Measurements from ENCODE around the gene FST. TPM values are rescaled to one million over a fixed set of nuclear protein-coding genes. Genes with fewer than 3 reads are reported as not detected.

FST gene
- polyA plus RNA-seq, 1 donor from 2014 or later = 1.3 TPM

DNA sequence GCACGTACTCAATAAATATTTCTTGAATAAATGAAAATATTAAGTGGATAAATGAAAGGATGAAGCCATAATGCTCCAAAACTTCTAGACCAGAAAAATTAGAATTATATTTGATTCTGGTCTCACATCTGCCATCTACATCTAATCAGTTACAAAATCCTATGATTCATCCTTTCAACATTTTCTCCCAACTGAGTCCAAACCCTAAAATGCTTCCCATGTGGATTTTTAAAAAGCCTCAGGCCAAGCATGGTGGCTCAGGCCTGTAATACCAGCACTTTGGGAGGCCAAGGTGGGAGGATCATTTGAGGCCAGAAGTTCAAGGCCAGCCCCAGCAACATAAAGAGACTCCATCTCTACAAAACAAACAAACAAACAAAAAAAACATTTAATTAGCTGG is 31.6 kb upstream of the FST start:
- no peak overlapping the region for H2AFZ ChIP-seq (ENCODE audit: low read depth, low read length)
- no peaks in the 10 kb centered on the region for H3K27me3 ChIP-seq (ENCODE audit: insufficient read depth, low read depth, low read length)
- H3K4me3 ChIP-seq (ENCODE audit: low read length) = no peak overlapping the region
- no peak overlapping the region for H3K9ac ChIP-seq (ENCODE audit: low read length)
- no peak overlapping the region for H3K4me2 ChIP-seq (ENCODE audit: low read length)
- no peaks in the 10 kb centered on the region for H3K9me3 ChIP-seq (ENCODE audit: low read length)
- no peaks in the 10 kb centered on the region for H3K79me2 ChIP-seq (replicated peaks; ENCODE audit: insufficient read depth, low read length)
- no peaks in the 10 kb centered on the region for H3F3A ChIP-seq (ENCODE audit: insufficient read depth, low read length, poor library complexity, severe bottlenecking)
- H3K36me3 ChIP-seq (ENCODE audit: insufficient read depth, low read length) = no peaks in the 10 kb centered on the region
- H4K20me1 ChIP-seq (ENCODE audit: insufficient read depth) = no peaks in the 10 kb centered on the region
- H3K27ac ChIP-seq (ENCODE audit: low read length) = no peak overlapping the region
- no peak for TF ChIP-seq EZH2 (IDR thresholded peaks at IDR 0.05; ENCODE audit: borderline replicate concordance, insufficient read depth, low read length, poor library complexity, severe bottlenecking)
- TF ChIP-seq, protein P1, sequence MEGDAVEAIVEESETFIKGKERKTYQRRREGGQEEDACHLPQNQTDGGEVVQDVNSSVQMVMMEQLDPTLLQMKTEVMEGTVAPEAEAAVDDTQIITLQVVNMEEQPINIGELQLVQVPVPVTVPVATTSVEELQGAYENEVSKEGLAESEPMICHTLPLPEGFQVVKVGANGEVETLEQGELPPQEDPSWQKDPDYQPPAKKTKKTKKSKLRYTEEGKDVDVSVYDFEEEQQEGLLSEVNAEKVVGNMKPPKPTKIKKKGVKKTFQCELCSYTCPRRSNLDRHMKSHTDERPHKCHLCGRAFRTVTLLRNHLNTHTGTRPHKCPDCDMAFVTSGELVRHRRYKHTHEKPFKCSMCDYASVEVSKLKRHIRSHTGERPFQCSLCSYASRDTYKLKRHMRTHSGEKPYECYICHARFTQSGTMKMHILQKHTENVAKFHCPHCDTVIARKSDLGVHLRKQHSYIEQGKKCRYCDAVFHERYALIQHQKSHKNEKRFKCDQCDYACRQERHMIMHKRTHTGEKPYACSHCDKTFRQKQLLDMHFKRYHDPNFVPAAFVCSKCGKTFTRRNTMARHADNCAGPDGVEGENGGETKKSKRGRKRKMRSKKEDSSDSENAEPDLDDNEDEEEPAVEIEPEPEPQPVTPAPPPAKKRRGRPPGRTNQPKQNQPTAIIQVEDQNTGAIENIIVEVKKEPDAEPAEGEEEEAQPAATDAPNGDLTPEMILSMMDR (IDR thresholded peaks at IDR 0.05; ENCODE audit: poor library complexity, severe bottlenecking) = no peak
- no peak for TF ChIP-seq RAD21 (conservative IDR thresholded peaks at IDR 0.05)
- TF ChIP-seq TAF1 (IDR thresholded peaks at IDR 0.05; ENCODE audit: low read depth) = no peak
- no peak for TF ChIP-seq POLR2AphosphoS5 (IDR thresholded peaks at IDR 0.05)
- TF ChIP-seq, protein P2, sequence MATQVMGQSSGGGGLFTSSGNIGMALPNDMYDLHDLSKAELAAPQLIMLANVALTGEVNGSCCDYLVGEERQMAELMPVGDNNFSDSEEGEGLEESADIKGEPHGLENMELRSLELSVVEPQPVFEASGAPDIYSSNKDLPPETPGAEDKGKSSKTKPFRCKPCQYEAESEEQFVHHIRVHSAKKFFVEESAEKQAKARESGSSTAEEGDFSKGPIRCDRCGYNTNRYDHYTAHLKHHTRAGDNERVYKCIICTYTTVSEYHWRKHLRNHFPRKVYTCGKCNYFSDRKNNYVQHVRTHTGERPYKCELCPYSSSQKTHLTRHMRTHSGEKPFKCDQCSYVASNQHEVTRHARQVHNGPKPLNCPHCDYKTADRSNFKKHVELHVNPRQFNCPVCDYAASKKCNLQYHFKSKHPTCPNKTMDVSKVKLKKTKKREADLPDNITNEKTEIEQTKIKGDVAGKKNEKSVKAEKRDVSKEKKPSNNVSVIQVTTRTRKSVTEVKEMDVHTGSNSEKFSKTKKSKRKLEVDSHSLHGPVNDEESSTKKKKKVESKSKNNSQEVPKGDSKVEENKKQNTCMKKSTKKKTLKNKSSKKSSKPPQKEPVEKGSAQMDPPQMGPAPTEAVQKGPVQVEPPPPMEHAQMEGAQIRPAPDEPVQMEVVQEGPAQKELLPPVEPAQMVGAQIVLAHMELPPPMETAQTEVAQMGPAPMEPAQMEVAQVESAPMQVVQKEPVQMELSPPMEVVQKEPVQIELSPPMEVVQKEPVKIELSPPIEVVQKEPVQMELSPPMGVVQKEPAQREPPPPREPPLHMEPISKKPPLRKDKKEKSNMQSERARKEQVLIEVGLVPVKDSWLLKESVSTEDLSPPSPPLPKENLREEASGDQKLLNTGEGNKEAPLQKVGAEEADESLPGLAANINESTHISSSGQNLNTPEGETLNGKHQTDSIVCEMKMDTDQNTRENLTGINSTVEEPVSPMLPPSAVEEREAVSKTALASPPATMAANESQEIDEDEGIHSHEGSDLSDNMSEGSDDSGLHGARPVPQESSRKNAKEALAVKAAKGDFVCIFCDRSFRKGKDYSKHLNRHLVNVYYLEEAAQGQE (IDR thresholded peaks at IDR 0.05; ENCODE audit: borderline replicate concordance) = no peak
- TF ChIP-seq EP300 (conservative IDR thresholded peaks at IDR 0.05; ENCODE audit: poor library complexity, severe bottlenecking) = no peak
- no peak for TF ChIP-seq SMC3 (conservative IDR thresholded peaks at IDR 0.05; ENCODE audit: poor library complexity)
- TF ChIP-seq MXI1 (conservative IDR thresholded peaks at IDR 0.05; ENCODE audit: poor library complexity, severe bottlenecking) = no peak
- no peaks in the 10 kb centered on the region for H3K9me2 ChIP-seq (ENCODE audit: insufficient read depth, low read length)

DNA sequence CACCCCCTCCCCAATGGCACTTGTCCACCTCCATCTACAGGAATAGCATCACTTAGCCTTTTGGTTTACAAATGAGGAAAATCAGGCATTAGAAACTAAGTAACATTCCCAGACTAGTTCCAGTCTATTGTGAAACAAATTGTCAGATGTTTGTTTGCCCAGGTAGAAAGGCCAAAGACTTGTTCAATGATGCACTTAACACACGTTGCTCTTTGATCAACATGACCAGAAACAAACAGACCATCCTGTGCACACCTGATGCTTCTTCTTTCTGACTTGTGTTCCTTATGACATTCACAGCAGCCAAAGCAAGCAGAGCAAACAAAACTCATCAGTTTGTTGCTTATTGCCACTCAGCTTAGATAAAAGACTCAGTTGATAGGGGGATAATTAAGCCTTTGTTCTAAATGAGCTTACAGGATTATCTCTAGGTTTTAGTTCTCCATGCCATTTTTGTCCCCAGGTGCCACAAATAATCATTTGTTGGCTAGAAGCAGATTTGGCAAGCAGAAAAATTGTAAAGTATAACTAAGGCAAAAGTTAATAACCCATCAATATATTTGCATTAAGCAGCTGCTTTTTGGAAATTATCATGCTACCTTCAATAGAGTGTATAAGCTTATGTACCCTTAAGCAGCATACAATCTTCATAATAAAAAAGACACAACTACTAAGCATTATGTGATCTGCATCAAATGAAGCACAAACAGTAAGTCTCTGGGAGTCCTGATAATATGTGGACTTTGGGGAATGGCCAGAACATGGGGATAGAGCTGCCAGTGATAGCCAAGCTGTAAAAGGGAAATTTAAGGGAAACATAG is 26.3 kb upstream of the FST start:
- no peak overlapping the region for H3K27ac ChIP-seq (ENCODE audit: low read length)
- no peaks in the 10 kb centered on the region for H3K36me3 ChIP-seq (ENCODE audit: insufficient read depth, low read length)
- no peaks in the 10 kb centered on the region for H3F3A ChIP-seq (ENCODE audit: insufficient read depth, low read length, poor library complexity, severe bottlenecking)
- no peaks in the 10 kb centered on the region for H3K79me2 ChIP-seq (replicated peaks; ENCODE audit: insufficient read depth, low read length)
- no peaks in the 10 kb centered on the region for H3K9me3 ChIP-seq (ENCODE audit: low read length)
- no peaks in the 10 kb centered on the region for H3K9me2 ChIP-seq (ENCODE audit: insufficient read depth, low read length)
- no peaks in the 10 kb centered on the region for H4K20me1 ChIP-seq (ENCODE audit: insufficient read depth)
- no peak overlapping the region for H3K9ac ChIP-seq (ENCODE audit: low read length)
- TF ChIP-seq TAF1 (IDR thresholded peaks at IDR 0.05; ENCODE audit: low read depth) (no peak), EP300 (conservative IDR thresholded peaks at IDR 0.05; ENCODE audit: poor library complexity, severe bottlenecking) (no peak), MXI1 (conservative IDR thresholded peaks at IDR 0.05; ENCODE audit: poor library complexity, severe bottlenecking) (no peak), RAD21 (conservative IDR thresholded peaks at IDR 0.05) (no peak), POLR2AphosphoS5 (IDR thresholded peaks at IDR 0.05) (no peak), EZH2 (IDR thresholded peaks at IDR 0.05; ENCODE audit: borderline replicate concordance, insufficient read depth, low read length, poor library complexity, severe bottlenecking) (no peak), SMC3 (conservative IDR thresholded peaks at IDR 0.05; ENCODE audit: poor library complexity) (no peak)
- TF ChIP-seq, protein P1 (IDR thresholded peaks at IDR 0.05; ENCODE audit: poor library complexity, severe bottlenecking) = no peak
- TF ChIP-seq, protein P2 (IDR thresholded peaks at IDR 0.05; ENCODE audit: borderline replicate concordance) = no peak
- H3K4me2 ChIP-seq (ENCODE audit: low read length) = no peak overlapping the region
- H2AFZ ChIP-seq (ENCODE audit: low read depth, low read length) = no peak overlapping the region
- H3K4me3 ChIP-seq (ENCODE audit: low read length) = no peak overlapping the region
- H3K27me3 ChIP-seq (ENCODE audit: insufficient read depth, low read depth, low read length) = no peaks in the 10 kb centered on the region

Data from neural cell (in vitro differentiated cells).